ENCODE measurements around the gene UPK2. TPM values are rescaled to one million over a fixed set of nuclear protein-coding genes. Genes with fewer than 3 reads are reported as not detected.

Gene UPK2
- total and polyA plus RNA-seq, 2 experiments from 2014 or later = 0.28 TPM; not detected in 1

DNA sequence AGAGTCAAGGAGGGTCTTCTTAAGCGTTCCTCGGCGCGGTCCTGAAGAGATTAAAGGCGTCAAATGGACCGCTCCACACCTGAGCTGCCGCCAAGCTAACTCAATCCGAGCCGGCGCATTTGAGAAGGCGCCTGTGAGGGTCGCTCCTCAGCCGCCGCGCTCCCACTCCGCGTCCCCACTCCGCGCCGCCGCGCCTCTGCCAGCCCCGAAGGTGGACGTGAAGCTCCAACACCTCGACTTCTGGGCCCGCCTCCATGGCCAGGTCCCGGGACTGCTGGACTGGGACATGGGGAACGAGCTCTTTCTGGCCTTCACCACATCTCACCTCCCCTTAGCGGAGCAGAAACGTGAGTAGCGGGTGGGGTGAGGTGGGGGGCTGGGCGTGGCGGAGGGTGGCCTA, 15.5 kb downstream of the UPK2 start, which contains the start of gene FOXR1:
TSS of gene FOXR1 (plus strand) at position 116 of the 400 bp plus-strand sequence. CDS start at position 287, 171 bp downstream.
- Histone ChIP-seq H4K20me1 (ENCODE audit: insufficient read depth) (no peaks in the 10 kb centered on the region), H3K36me3 (ENCODE audit: low read depth) (no peaks in the 10 kb centered on the region), H3F3A (ENCODE audit: insufficient read depth) (no peaks in the 10 kb centered on the region), H2AFZ (no peak within 1 kb of the TSS), H3K79me2 (ENCODE audit: insufficient read depth) (no peaks in the 10 kb centered on the region), H3K9me2 (ENCODE audit: insufficient read depth) (no peaks in the 10 kb centered on the region), H3K9me3 (ENCODE audit: low read depth) (no peaks in the 10 kb centered on the region), H3K9ac (no peak within 1 kb of the TSS), H3K4me2 (ENCODE audit: unreplicated experiment) (no peak within 1 kb of the TSS), H3K4me3 (no peak within 1 kb of the TSS), H3K27ac (no peak within 1 kb of the TSS), H3K4me1 (ENCODE audit: insufficient read depth) (no peaks in the 10 kb centered on the region), H3K27me3 (replicated peaks; ENCODE audit: insufficient read depth) (peaks cover 13% of the 10 kb centered on the region; the same call in 1 of the 2 replicates)
- WGBS, 2 experiments (ENCODE audit: low coverage in 1 of 2, low lambda C conversion rate in 2 of 2, missing lambda C conversion rate in 2 of 2) = 49 to 56% methylated on average over 31 to 33 of the region's 33 CpGs
- no peak for DNase-seq
- TF ChIP-seq EZH2phosphoT487 (IDR thresholded peaks at IDR 0.05; ENCODE audit: insufficient read depth, low read depth) = no peak
- TF ChIP-seq EZH2 (IDR thresholded peaks at IDR 0.05; ENCODE audit: insufficient read depth, poor library complexity, severe bottlenecking) = no peak
- in situ Hi-C loops (cut with MboI) = no loop called here

GRCh38 chr11:118973985-118974384, 17.9 kb downstream of the UPK2 start:
- in situ Hi-C loops (cut with MboI) = no loop called here
- Histone ChIP-seq H3F3A (ENCODE audit: insufficient read depth) (no peaks in the 10 kb centered on the region), H3K4me3 (no peak overlapping the region), H3K79me2 (ENCODE audit: insufficient read depth) (no peaks in the 10 kb centered on the region), H4K20me1 (ENCODE audit: insufficient read depth) (no peaks in the 10 kb centered on the region), H3K27ac (no peak overlapping the region), H3K27me3 (replicated peaks; ENCODE audit: insufficient read depth) (peaks cover 13% of the 10 kb centered on the region; the same call in 1 of the 2 replicates), H3K9ac (no peak overlapping the region), H3K4me2 (ENCODE audit: unreplicated experiment) (no peak overlapping the region), H3K9me3 (ENCODE audit: low read depth) (no peaks in the 10 kb centered on the region), H3K36me3 (ENCODE audit: low read depth) (no peaks in the 10 kb centered on the region), H3K4me1 (ENCODE audit: insufficient read depth) (no peaks in the 10 kb centered on the region), H2AFZ (no peak overlapping the region), H3K9me2 (ENCODE audit: insufficient read depth) (no peaks in the 10 kb centered on the region)
- no peak for DNase-seq
- no peak for TF ChIP-seq EZH2phosphoT487 (IDR thresholded peaks at IDR 0.05; ENCODE audit: insufficient read depth, low read depth)
- TF ChIP-seq EZH2 (IDR thresholded peaks at IDR 0.05; ENCODE audit: insufficient read depth, poor library complexity, severe bottlenecking) = no peak
- WGBS, 2 experiments (ENCODE audit: low coverage in 1 of 2, low lambda C conversion rate in 2 of 2, missing lambda C conversion rate in 2 of 2) = 96 to 100% methylated on average over 2 of the region's 2 CpGs

DNA sequence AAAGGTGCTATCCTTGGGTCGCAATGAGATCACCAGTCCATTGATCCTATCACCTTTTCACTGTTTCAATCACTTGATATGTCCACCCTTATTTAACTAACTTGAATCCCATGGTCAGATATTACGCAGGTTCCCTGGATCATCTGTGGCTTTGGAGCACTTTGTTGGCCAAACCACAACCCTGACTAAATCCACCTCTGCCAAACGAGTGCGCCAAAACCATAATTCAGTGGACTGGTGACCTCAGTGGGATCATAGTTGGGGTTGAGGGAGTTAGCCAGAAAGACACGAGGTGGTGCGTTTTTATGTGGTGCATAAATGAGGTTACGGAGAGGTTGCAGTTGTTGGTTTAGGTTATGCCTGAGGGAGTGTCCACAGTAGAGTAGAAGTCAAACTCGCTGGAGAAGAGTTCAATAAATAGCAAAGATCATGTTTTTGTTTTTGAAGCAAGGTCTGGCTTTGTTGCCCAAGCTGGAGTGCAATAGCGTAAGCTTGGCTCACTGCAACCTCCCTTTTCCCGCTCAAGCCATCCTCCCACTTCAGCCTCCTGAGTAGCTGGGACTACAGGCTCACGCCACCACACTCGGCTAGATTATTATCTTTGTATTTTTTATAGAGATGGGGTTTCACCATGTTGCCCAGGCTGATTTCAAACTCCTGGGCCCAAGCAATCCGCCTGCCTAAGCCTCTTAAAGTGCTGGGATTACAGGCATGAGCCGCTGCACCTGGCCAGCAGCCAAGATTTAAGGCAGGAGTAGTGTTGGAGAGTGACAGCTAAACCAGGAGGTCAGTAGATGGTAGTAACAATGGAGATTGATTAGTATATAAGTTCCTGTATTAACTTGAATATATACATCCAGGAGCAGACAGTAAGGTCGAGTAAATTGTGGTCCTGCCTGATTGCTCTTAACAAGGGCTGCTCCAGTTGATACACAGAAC, 19.9 kb downstream of the UPK2 start:
- no peak overlapping the region for H3K27ac ChIP-seq
- H3K27me3 ChIP-seq (replicated peaks; ENCODE audit: insufficient read depth) = peaks cover 9% of the 10 kb centered on the region; the same call in 1 of the 2 replicates
- H3K9me2 ChIP-seq (ENCODE audit: insufficient read depth) = no peaks in the 10 kb centered on the region
- H3K9me3 ChIP-seq (ENCODE audit: low read depth) = no peaks in the 10 kb centered on the region
- DNase-seq = peak; percentile 9
- H2AFZ ChIP-seq = no peak overlapping the region
- WGBS, 2 experiments (ENCODE audit: low coverage in 1 of 2, low lambda C conversion rate in 2 of 2, missing lambda C conversion rate in 2 of 2) = 75 to 78% methylated on average over 15 of the region's 15 CpGs
- no peak overlapping the region for H3K4me2 ChIP-seq (ENCODE audit: unreplicated experiment)
- in situ Hi-C loops (cut with MboI) = no loop called here
- no peak for TF ChIP-seq EZH2phosphoT487 (IDR thresholded peaks at IDR 0.05; ENCODE audit: insufficient read depth, low read depth)
- TF ChIP-seq EZH2 (IDR thresholded peaks at IDR 0.05; ENCODE audit: insufficient read depth, poor library complexity, severe bottlenecking) = no peak
- no peaks in the 10 kb centered on the region for H3K36me3 ChIP-seq (ENCODE audit: low read depth)
- H4K20me1 ChIP-seq (ENCODE audit: insufficient read depth) = no peaks in the 10 kb centered on the region
- no peaks in the 10 kb centered on the region for H3K4me1 ChIP-seq (ENCODE audit: insufficient read depth)
- no peaks in the 10 kb centered on the region for H3F3A ChIP-seq (ENCODE audit: insufficient read depth)
- no peak overlapping the region for H3K4me3 ChIP-seq
- H3K9ac ChIP-seq = no peak overlapping the region
- H3K79me2 ChIP-seq (ENCODE audit: insufficient read depth) = no peaks in the 10 kb centered on the region

DNA sequence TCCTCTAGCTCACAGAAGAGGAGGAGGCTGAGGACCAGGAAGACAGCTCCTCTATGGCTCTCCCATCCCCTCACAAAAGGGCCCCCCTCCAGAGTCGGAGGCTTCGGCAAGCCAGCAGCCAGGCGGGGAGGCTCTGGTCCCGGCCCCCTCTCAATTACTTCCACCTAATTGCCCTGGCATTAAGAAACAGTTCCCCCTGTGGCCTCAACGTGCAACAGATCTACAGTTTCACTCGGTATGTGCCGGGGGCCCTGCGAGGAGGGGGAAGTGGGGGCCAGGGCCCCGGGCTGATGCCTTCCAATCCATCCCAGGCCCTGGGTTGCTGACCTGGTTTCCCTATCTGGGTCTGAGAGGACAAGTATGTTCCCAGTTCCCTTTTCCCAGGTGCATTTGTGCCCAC, 23.3 kb downstream of the UPK2 start:
- TF ChIP-seq EZH2phosphoT487 (IDR thresholded peaks at IDR 0.05; ENCODE audit: insufficient read depth, low read depth) (no peak), EZH2 (IDR thresholded peaks at IDR 0.05; ENCODE audit: insufficient read depth, poor library complexity, severe bottlenecking) (no peak)
- H3K4me3 ChIP-seq = no peak overlapping the region
- in situ Hi-C loops (cut with MboI) = no loop called here
- no peak overlapping the region for H2AFZ ChIP-seq
- H3K27me3 ChIP-seq (replicated peaks; ENCODE audit: insufficient read depth) = peaks cover 9% of the 10 kb centered on the region; the same call in 1 of the 2 replicates
- H3K9me2 ChIP-seq (ENCODE audit: insufficient read depth) = no peaks in the 10 kb centered on the region
- no peak overlapping the region for H3K9ac ChIP-seq
- H3K4me1 ChIP-seq (ENCODE audit: insufficient read depth) = no peaks in the 10 kb centered on the region
- H4K20me1 ChIP-seq (ENCODE audit: insufficient read depth) = no peaks in the 10 kb centered on the region
- H3K79me2 ChIP-seq (ENCODE audit: insufficient read depth) = no peaks in the 10 kb centered on the region
- H3K36me3 ChIP-seq (ENCODE audit: low read depth) = no peaks in the 10 kb centered on the region
- no peak overlapping the region for H3K4me2 ChIP-seq (ENCODE audit: unreplicated experiment)
- 45 to 53% methylated on average over 9 of the region's 9 CpGs for WGBS, 2 experiments (ENCODE audit: low coverage in 1 of 2, low lambda C conversion rate in 2 of 2, missing lambda C conversion rate in 2 of 2)
- no peaks in the 10 kb centered on the region for H3K9me3 ChIP-seq (ENCODE audit: low read depth)
- DNase-seq = no peak
- no peaks in the 10 kb centered on the region for H3F3A ChIP-seq (ENCODE audit: insufficient read depth)
- H3K27ac ChIP-seq = no peak overlapping the region
